Measurements from ENCODE around the gene UBC. TPM values are rescaled to one million over a fixed set of nuclear protein-coding genes. Genes with fewer than 3 reads are reported as not detected.

The UBC gene
- total and polyA plus RNA-seq, 2 donors (not counting 1 experiment from before 2014, with no cell fraction given) = 953 to 4,477 TPM

DNA sequence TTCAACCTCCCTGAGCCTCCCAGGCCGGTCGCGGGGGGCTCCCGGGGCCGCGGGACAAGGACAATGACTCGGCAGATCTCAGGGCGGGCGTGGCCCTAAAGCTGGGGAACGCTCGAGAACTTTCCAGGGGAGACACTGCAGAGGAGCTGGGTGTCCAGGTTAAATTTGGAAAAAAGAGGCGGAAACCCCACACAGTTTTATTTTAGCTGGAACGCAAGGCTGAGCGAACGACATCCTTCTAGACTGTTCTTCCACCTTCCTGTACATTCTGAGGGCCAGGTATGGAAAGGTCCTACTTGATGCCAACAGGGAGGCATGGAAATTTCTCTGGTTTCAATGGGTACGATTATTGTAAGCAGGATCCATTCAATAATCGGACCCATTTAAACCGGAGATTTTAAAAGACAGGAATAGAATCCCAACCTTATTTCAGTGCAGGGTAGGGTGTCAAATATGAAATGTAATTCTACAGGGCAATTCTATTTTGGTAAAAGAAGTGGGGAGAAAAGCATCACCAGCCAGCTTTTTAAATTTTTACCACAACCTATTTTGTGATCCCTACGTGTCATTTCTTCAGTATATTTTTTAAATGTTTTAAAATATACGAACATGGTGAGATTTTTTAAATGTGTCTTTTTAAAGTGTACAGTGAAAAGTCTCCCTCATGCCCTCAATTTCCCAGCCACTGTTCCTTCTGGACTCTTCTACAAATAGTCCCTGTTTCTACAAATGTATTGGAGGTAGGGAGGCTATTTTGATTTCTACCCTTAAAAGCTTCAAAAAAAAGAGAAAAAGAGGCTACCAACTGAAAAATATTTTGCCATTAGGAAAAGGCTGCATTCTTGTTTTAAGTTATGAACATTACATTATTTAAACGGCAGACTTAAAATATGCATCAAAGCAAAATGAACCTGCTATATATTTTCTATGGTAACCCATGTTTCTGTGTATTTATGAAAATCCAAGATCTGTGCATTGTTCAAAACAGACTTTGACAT is 1.1 kb upstream of the UBC start:
- TF ChIP-seq EZH2 (IDR thresholded peaks at IDR 0.05; ENCODE audit: borderline replicate concordance, insufficient read depth, low read depth, low read length, poor library complexity, severe bottlenecking) = no peak
- H3K4me2 ChIP-seq (replicated peaks; ENCODE audit: low read depth, low read length, poor library complexity, severe bottlenecking) = peak overlapping the region; percentile 78

More for the DNA sequence above, 1.1 kb upstream of the UBC start:
- Mint-ChIP-seq H3K27me3 (no peaks in the 10 kb centered on the region), H3K4me1 (peaks cover 83% of the 10 kb centered on the region), H3K9me3 (ENCODE audit: insufficient read depth) (no peaks in the 10 kb centered on the region), H3K4me3 (peak overlapping the region; percentile 99), H3K27ac (peak overlapping the region; percentile 99)
- Histone ChIP-seq H3K9me3 (ENCODE audit: control extremely low read depth in 1 of 3, control insufficient read depth in 2 of 3, insufficient read depth in 1 of 3, low read length in 2 of 3) (no peaks in the 10 kb centered on the region), H3K27ac (ENCODE audit: low read length in 2 of 2) (peak overlapping the region; percentile 67 to 100), H4K20me1 (ENCODE audit: control insufficient read depth, insufficient read depth, low read length, poor library complexity, severe bottlenecking) (peaks cover 36% of the 10 kb centered on the region), H3K79me2 (ENCODE audit: control insufficient read depth, insufficient read depth, low read length) (peaks cover 34% of the 10 kb centered on the region), H3K4me1 (ENCODE audit: control insufficient read depth in 2 of 2, insufficient read depth in 2 of 2, low read length in 2 of 2) (peaks cover 66 to 75% of the 10 kb centered on the region in 2 donors), H3K27me3 (replicated peaks in 1 of 4; ENCODE audit: control extremely low read depth in 1 of 4, control insufficient read depth in 3 of 4, insufficient read depth in 4 of 4, low read length in 3 of 4) (no peaks in the 10 kb centered on the region), H3K9ac (ENCODE audit: low read length) (peak overlapping the region; percentile 100), H3K4me3 (ENCODE audit: control extremely low read depth in 1 of 5, extremely low read depth in 1 of 5, insufficient read depth in 1 of 5, low read depth in 2 of 5, low read length in 4 of 5) (peak overlapping the region; percentile 81 to 100 (median 99)), H3K36me3 (replicated peaks in 1 of 2; ENCODE audit: control extremely low read depth in 1 of 2, control insufficient read depth in 1 of 2, extremely low read depth in 1 of 2, insufficient read depth in 2 of 2, low read length in 1 of 2) (peaks cover 4 to 22% of the 10 kb centered on the region in 2 experiments), H2AFZ (ENCODE audit: insufficient read depth, low read depth, low read length, poor library complexity, severe bottlenecking) (peak overlapping the region; percentile 99)
- CTCF ChIA-PET = interaction anchor here (1.9 to 17.1 kb wide), 4 partner anchors 9 to 24 kb away, joined by 5 to 392 read pairs (median 79); no protein-coding TSS in a partner anchor
- POLR2A ChIA-PET = interaction anchor here (1.0 to 5.1 kb wide), 3 partner anchors 9 to 24 kb away, joined by 4 to 74 read pairs (median 34); no protein-coding TSS in a partner anchor
- no peak for DNase-seq
- intact Hi-C loops (cut with micrococcal nuclease) = loop anchor here (10.0 kb wide), 1 partner anchor 461 kb away; no protein-coding TSS in a partner anchor
- WGBS (ENCODE audit: insufficient coverage) = 26% methylated on average over 10 of the region's 21 CpGs
- no peak for ATAC-seq (ENCODE audit: low read depth)
